Glomerular endothelial cell (primary cell): ENCODE results near the gene FSD1. TPM values are rescaled to one million over a fixed set of nuclear protein-coding genes. Genes with fewer than 3 reads are reported as not detected.

ENCODE experiments used
- total RNA-seq: library from RNA; depleted of rRNA; stranded (reverse); fragments of >200 nt; gene quantifications from 2 replicates; pipeline ENCODE4 v1.2.3, GENCODE V29; 2015

Gene FSD1
- total RNA-seq, 1 donor from 2014 or later, result 38.3 TPM

Other genes starting within 250 kb of the FSD1 start
- 42.5 and 55.6 TPM in 2 replicates for gene ZBTB7A, start 237.7 kb upstream of the FSD1 start, total RNA-seq
- gene MAP2K2, start 180.5 kb upstream of the FSD1 start, total RNA-seq, result 139 and 150 TPM in 2 replicates
- gene CREB3L3, start 151.0 kb upstream of the FSD1 start, total RNA-seq, result not detected in 2 replicates
- 29.1 and 41.8 TPM in 2 replicates for gene SIRT6, start 122.0 kb upstream of the FSD1 start, total RNA-seq
- 0.05 and 2.1 TPM in 2 replicates for gene ANKRD24, start 121.9 kb upstream of the FSD1 start, total RNA-seq
- 9.0 and 14.2 TPM in 2 replicates for gene EBI3, start 75.1 kb upstream of the FSD1 start, total RNA-seq
- gene YJU2, start 57.5 kb upstream of the FSD1 start, total RNA-seq, result 21.8 and 23.9 TPM in 2 replicates
- not detected in 2 replicates for gene SHD, start 25.3 kb upstream of the FSD1 start, total RNA-seq
- 0.18 TPM in 1 of 2 replicates, not detected in the other for gene TMIGD2, start 2.2 kb upstream of the FSD1 start, total RNA-seq
- 28.8 and 29.3 TPM in 2 replicates for gene STAP2, start 34.2 kb downstream of the FSD1 start, total RNA-seq
- 4.5 and 8.9 TPM in 2 replicates for gene MPND, start 39.0 kb downstream of the FSD1 start, total RNA-seq
- gene SH3GL1, start 95.9 kb downstream of the FSD1 start, total RNA-seq, result 122 and 143 TPM in 2 replicates
- gene CHAF1A, start 98.0 kb downstream of the FSD1 start, total RNA-seq, result 8.0 and 12.5 TPM in 2 replicates
- 63.4 and 91.1 TPM in 2 replicates for gene UBXN6, start 153.2 kb downstream of the FSD1 start, total RNA-seq
- gene HDGFL2, start 167.7 kb downstream of the FSD1 start, total RNA-seq, result 90.9 and 96.7 TPM in 2 replicates
- gene PLIN4, start 213.9 kb downstream of the FSD1 start, total RNA-seq, result 0.05 and 0.12 TPM in 2 replicates
- gene PLIN5, start 230.6 kb downstream of the FSD1 start, total RNA-seq, result 0.41 TPM in 1 of 2 replicates, not detected in the other
- gene LRG1, start 235.4 kb downstream of the FSD1 start, total RNA-seq, result 1.8 and 2.3 TPM in 2 replicates